Right atrium auricular region (tissue), 2 donors: ENCODE data around the gene GALNT15. TPM values are rescaled to one million over a fixed set of nuclear protein-coding genes. Genes with fewer than 3 reads are reported as not detected.

Source experiments
- DNase-seq: peaks from one replicate; pipeline ENCODE4 v3.0.0-alpha.2; 2019; ENCODE audit warnings: low spot score
- H3K27ac ChIP-seq, 2 donors: fragments of 200-600 bp; sonication (generic); 1 replicate in 1 of 2; 2 replicates in 1 of 2; pipeline ENCODE4 v1.5.1; 2016 to 2019
- H3K27me3 ChIP-seq, 2 donors: fragments of 200-600 bp; sonication (generic); one replicate each; pipeline versions ENCODE4 v1.5.1 to v1.6.0; 2017 to 2019
- H3K36me3 ChIP-seq: fragments of 200-600 bp; sonication (generic); one replicate; pipeline ENCODE4 v1.5.1; 2016
- H3K4me1 ChIP-seq, 2 donors: fragments of 200-600 bp; sonication (generic); one replicate each; pipeline versions ENCODE4 v1.5.1 to v1.6.0; 2017 to 2019
- H3K4me3 ChIP-seq, 2 donors: fragments of 200-600 bp; sonication (generic); 1 replicate in 1 of 2; 2 replicates in 1 of 2; pipeline ENCODE4 v1.5.1; 2017 to 2019; ENCODE audit warnings: mild to moderate bottlenecking in 1 of 2, moderate library complexity in 1 of 2
- H3K9me3 ChIP-seq, 2 donors: fragments of 200-600 bp; sonication (generic); one replicate each; pipeline ENCODE4 v1.5.1; 2019
- total RNA-seq, 2 donors: library from RNA; depleted of rRNA; stranded (reverse); fragments of >200 nt; gene quantifications; one replicate each; pipeline ENCODE4 v1.1.0, GENCODE V29; 2016
- TF ChIP-seq, protein P1 (sequence below), 2 donors: fragments of 200-600 bp; sonication (generic); IDR thresholded peaks; one replicate each; pipeline ENCODE4 v1.5.1; 2019; ENCODE audit warnings: antibody characterized with exemption in 2 of 2

GALNT15 gene
- total RNA-seq, 2 donors from 2014 or later = 21.7 to 83.1 TPM

DNA sequence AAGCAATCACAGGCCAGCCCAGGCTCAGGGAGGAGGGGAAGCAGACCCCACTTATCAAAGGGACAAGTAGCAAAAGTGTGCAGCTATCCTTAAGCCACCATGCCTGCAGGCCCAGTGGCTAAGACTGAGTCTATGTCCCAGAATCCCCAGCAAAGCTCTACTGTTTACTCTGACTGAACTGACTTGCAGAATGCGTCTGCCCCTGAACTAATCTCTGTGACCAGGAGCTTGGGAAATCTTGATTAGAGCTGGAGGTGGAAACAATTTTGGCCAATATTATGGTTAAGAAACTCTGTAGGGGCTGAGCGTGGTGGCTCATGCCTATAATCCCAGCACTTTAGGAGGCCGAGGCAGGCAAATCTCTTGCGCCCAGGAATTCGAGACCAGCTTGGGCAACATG, 67.7 kb downstream of the GALNT15 start:
- Histone ChIP-seq H3K4me1 (peaks cover 0 to 37% of the 10 kb centered on the region in 2 donors), H3K36me3 (no peaks in the 10 kb centered on the region), H3K9me3 (no peaks in the 10 kb centered on the region), H3K27ac (no peak overlapping the region), H3K27me3 (no peaks in the 10 kb centered on the region), H3K4me3 (no peak overlapping the region)
- DNase-seq = no peak
- TF ChIP-seq, protein P1, sequence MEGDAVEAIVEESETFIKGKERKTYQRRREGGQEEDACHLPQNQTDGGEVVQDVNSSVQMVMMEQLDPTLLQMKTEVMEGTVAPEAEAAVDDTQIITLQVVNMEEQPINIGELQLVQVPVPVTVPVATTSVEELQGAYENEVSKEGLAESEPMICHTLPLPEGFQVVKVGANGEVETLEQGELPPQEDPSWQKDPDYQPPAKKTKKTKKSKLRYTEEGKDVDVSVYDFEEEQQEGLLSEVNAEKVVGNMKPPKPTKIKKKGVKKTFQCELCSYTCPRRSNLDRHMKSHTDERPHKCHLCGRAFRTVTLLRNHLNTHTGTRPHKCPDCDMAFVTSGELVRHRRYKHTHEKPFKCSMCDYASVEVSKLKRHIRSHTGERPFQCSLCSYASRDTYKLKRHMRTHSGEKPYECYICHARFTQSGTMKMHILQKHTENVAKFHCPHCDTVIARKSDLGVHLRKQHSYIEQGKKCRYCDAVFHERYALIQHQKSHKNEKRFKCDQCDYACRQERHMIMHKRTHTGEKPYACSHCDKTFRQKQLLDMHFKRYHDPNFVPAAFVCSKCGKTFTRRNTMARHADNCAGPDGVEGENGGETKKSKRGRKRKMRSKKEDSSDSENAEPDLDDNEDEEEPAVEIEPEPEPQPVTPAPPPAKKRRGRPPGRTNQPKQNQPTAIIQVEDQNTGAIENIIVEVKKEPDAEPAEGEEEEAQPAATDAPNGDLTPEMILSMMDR (IDR thresholded peaks at IDR 0.05) = no peak

DNA sequence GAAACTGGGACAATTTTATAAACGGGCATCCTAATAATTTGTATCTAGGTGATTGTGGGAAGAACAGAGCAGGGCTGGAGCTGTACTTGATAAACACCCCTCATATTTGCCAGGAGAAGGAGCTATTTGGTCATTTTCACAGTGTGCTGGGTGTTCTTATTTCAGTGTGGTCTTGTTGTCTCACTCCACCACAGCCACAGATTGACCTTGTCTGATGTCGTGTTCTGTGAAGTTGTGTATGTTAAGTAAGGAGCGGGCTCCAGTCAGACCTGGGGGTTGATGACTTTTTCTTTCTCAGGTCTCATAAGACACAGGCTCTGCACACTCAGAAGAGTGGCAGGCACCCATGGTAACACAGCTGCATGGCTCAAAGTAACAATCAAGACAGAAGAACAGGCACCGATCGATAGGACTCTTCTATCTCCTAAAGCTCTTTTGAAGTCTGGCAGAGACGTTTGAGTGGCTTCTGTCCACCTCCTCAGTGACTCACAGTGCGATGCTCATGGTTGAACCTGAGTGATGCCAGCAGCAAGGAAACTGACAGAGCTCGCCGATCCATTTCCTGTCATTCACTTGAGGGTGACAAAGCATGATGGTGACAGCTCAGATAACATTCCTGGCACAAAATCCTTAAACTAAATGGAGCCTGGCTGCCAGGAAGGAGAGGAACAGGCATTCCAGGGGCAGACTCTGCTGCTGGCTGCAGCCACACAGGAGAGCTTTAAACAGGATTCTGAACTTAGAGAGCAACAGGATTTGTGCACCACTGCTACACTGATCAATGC, 69.4 kb downstream of the GALNT15 start:
- Histone ChIP-seq H3K4me1 (peaks cover 0 to 35% of the 10 kb centered on the region in 2 donors), H3K27ac (peak overlapping the region in 1 of 2 donors; percentile 41), H3K4me3 (no peak overlapping the region)

DNA sequence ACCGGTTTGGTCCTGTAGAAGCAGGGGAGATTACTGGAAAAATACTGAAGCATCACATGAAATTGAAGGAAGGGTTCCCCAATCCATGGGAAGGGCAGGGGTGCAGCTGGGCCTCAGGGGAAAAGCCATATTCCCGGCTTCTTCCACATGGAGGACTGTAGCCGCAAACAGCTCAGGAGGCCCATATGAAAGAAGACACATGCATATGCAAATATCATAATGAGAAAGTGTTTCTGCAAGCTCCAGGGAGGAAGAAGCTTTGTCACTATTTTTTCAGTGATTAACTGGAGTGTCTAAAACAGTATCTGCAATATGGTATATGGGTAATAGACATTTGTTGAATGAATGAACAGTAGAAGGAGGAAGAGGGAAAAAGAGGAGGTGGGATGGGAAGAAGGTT, 71.1 kb downstream of the GALNT15 start:
- no peaks in the 10 kb centered on the region for H3K27me3 ChIP-seq
- no peak overlapping the region for H3K4me3 ChIP-seq
- H3K27ac ChIP-seq = no peak overlapping the region
- peaks cover 0 to 23% of the 10 kb centered on the region in 2 donors for H3K4me1 ChIP-seq
- no peaks in the 10 kb centered on the region for H3K9me3 ChIP-seq
- no peaks in the 10 kb centered on the region for H3K36me3 ChIP-seq
- TF ChIP-seq, protein P1 (IDR thresholded peaks at IDR 0.05) = no peak
- DNase-seq = no peak

More for the DNA sequence above, 69.4 kb downstream of the GALNT15 start:
- Histone ChIP-seq H3K36me3 (no peaks in the 10 kb centered on the region), H3K9me3 (no peaks in the 10 kb centered on the region), H3K27me3 (no peaks in the 10 kb centered on the region)
- DNase-seq = no peak
- TF ChIP-seq, protein P1 (IDR thresholded peaks at IDR 0.05) = no peak

DNA sequence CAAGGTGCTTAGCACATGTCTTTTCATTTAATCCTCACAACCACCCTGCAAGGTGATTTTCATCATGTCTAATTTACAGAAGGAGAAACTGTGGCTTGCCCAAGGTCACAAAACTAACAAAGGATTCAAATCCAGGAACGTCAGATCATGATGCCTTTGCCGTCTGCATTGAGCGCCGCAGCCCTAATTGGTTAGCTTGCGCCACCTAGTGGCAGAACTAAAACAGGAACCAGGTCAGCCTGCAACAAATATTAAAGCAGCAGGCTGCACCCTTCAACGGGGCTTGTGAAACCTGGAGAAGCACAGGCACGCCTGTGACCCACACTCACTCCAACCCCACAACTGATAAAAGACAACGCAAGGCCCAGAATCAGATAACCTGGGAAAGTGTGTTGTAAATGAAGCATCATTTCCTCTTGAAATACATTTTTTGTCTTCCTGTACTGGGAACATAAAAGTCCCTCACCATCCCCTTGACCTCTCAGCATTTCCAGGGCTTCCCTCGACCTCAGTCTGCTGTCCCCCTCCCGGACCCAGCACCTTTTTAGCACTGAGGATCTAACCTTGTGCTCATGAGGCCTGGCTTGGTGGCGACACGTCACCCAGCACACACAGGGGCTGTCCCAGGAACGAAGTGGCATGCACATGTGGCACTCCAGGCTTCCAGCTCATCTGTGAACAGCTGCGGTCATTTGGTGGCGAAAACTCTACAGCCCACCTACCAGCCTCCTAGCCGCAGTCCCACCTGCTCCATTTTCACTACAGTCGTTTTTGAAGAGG, 73.0 kb downstream of the GALNT15 start:
- TF ChIP-seq, protein P1 (IDR thresholded peaks at IDR 0.05) = peak; percentile 92 to 97
- Histone ChIP-seq H3K9me3 (no peaks in the 10 kb centered on the region), H3K27me3 (no peaks in the 10 kb centered on the region), H3K36me3 (no peaks in the 10 kb centered on the region), H3K4me3 (no peak overlapping the region), H3K27ac (no peak overlapping the region), H3K4me1 (peaks cover 0 to 30% of the 10 kb centered on the region in 2 donors)
- peak; percentile 91 for DNase-seq

DNA sequence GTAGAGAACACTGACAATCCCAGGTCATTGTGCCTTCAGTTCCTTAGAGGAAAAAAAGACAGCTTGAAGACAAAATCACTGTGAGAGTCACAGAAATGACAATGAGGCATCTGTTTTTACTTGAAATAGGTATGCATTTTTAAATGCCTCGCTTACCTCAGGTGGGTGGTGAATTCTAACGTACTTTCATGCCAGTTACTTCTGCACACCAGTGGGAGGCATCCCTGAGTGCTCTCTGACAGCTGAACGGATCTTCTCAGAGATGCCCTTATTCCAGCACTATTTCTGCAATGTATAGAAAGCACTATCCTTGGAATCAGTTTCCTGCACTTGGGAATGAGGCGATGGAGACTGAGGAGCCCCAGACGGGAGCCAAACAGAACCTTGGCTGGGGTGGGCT, 74.1 kb downstream of the GALNT15 start:
- Histone ChIP-seq H3K4me1 (peaks cover 0 to 38% of the 10 kb centered on the region in 2 donors), H3K36me3 (no peaks in the 10 kb centered on the region), H3K27ac (no peak overlapping the region), H3K9me3 (no peaks in the 10 kb centered on the region), H3K27me3 (no peaks in the 10 kb centered on the region), H3K4me3 (no peak overlapping the region)
- TF ChIP-seq, protein P1 (IDR thresholded peaks at IDR 0.05) = no peak
- DNase-seq = no peak
